H1 (cell line): ENCODE measurements around the gene UEVLD. TPM values are rescaled to one million over a fixed set of nuclear protein-coding genes. Genes with fewer than 3 reads are reported as not detected.

Source experiments
- polyA plus RNA-seq, 7 experiments: library from polyadenylated mRNA; depleted of rRNA in 3 of 7; stranded (reverse) in 5 of 7; unstranded in 2 of 7; fragments of >200 nt in 5 of 7; fragments of 200-250 nt in 2 of 7; gene quantifications; 1 replicate in 5 of 7; 2 replicates in 1 of 7; 4 replicates in 1 of 7; pipeline versions ENCODE4 v1.2.1 to v1.2.3, GENCODE V29; 2011 to 2013; ENCODE audit warnings: missing spikeins in 2 of 7, mixed read lengths in 2 of 7
- total RNA-seq: library from RNA; stranded (reverse); fragmentation: NEBNext Ultra II Directional; extraction: Animal tissue kit (Norgen Biotek cat#: 25700); gene quantifications from 2 replicates; pipeline ENCODE4 v1.2.1, GENCODE V29; 2021

UEVLD gene
- total and polyA plus RNA-seq, 2 of the 8 experiments (the other 6 are each of a cell fraction or from before 2014, with no cell fraction given), result 4.1 to 7.3 TPM

Other genes with a start within 250 kb of the UEVLD start
- 480 and 486 TPM in 2 replicates for gene LDHA, start 194.2 kb downstream of the UEVLD start, total RNA-seq
- 241 and 443 TPM in 2 replicates for gene LDHA, start 194.2 kb downstream of the UEVLD start, polyA plus RNA-seq (2011; rRNA removed)
- gene LDHC, start 176.4 kb downstream of the UEVLD start, total RNA-seq, result 0.88 and 0.96 TPM in 2 replicates
- gene LDHC, start 176.4 kb downstream of the UEVLD start, polyA plus RNA-seq (2011; rRNA removed), result 0.39 and 1.2 TPM in 2 replicates
- gene LDHAL6A, start 132.9 kb downstream of the UEVLD start, total RNA-seq, result not detected in 2 replicates
- not detected in 2 replicates for gene LDHAL6A, start 132.9 kb downstream of the UEVLD start, polyA plus RNA-seq (2011; rRNA removed)
- gene TSG101, start 61.8 kb downstream of the UEVLD start, total RNA-seq, result 50.8 and 58.2 TPM in 2 replicates
- gene TSG101, start 61.8 kb downstream of the UEVLD start, polyA plus RNA-seq (2011; rRNA removed), result 138 and 151 TPM in 2 replicates
- gene MISFA, start 11.1 kb upstream of the UEVLD start, total RNA-seq, result 3.8 and 4.1 TPM in 2 replicates
- gene MISFA, start 11.1 kb upstream of the UEVLD start, polyA plus RNA-seq (2011; rRNA removed), result 0.33 and 0.51 TPM in 2 replicates
- gene SPTY2D1, start 45.6 kb upstream of the UEVLD start, total RNA-seq, result 17.1 and 17.6 TPM in 2 replicates
- 4.9 and 6.0 TPM in 2 replicates for gene SPTY2D1, start 45.6 kb upstream of the UEVLD start, polyA plus RNA-seq (2011; rRNA removed)
- 1.7 and 2.0 TPM in 2 replicates for gene TMEM86A, start 110.0 kb upstream of the UEVLD start, total RNA-seq
- 1.5 and 2.4 TPM in 2 replicates for gene TMEM86A, start 110.0 kb upstream of the UEVLD start, polyA plus RNA-seq (2011; rRNA removed)
- gene IGSF22, start 137.5 kb upstream of the UEVLD start, total RNA-seq, result not detected in 2 replicates
- gene IGSF22, start 137.5 kb upstream of the UEVLD start, polyA plus RNA-seq (2011; rRNA removed), result 0.06 and 0.14 TPM in 2 replicates
- gene PTPN5, start 203.1 kb upstream of the UEVLD start, total RNA-seq, result 6.8 and 8.4 TPM in 2 replicates
- gene PTPN5, start 203.1 kb upstream of the UEVLD start, polyA plus RNA-seq (2011; rRNA removed), result 12.9 and 18.9 TPM in 2 replicates